Islet precursor cell (in vitro differentiated cells): ENCODE data around the gene DYRK2.
"Not testable (repeated sequence)": the region's sequence is repeated elsewhere in the genome, so short reads cannot be mapped to it uniquely, and the experiment has no call there.

Experiments
- DNase-seq: peaks from one replicate; pipeline ENCODE4 v3.0.0-alpha.2; 2018

Gene DYRK2

DNA sequence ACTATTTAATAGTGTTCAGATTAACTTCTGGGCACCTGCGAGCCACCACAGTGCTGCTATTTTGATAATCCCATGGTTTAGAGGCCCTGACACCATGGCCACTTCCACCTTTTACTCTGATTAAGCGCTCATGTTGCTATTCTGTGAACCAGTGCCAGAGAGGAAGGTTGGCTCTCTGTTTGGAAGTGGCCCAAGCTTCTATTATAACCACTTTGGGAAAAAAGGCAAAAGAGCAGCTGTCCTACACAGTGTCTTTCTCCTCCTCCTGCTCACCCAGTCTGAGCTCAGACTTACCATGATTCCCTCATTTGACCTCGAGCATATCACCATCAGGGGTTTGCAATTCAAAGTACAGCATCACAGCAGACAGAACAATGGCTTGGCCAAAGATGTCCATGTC, 23.3 kb downstream of the DYRK2 start:
- no peak for DNase-seq

DNA sequence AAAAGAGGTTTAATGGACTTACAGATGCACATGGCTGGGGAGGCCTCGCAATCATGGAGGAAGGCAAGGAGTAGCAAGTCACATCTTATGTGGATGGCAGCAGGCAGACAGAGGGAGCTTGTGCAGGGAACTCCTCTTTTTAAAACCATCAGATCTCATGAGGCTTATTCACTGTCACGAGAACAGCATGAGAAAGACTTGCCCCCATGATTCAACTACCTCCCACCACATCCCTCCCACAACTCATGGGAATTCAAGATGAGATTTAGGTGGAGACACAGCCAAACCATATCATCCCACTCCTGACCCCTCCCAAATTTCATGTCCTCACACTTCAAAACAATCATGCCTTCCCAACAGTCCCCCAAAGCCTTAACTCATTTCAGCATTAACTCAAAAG, 24.0 kb downstream of the DYRK2 start:
- DNase-seq, result not testable (repeated sequence)

DNA sequence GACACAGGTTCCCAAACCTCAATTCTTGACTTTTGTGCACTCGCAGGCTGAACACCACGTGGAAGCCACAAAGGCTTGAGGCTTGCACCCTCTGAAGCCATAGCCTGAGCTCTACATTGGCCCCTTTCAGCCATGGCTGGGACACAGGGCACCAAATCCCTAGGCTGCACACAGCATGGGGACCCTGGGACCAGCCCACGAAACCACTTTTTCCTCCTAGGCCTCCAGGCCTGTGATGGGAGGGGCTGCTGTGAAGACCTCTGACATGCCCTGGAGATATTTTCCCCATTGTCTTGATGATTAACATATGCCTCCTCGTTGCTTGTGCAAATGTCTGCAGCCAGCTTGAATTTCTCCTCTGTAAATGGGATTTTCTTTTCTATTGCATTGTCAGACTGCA, 25.0 kb downstream of the DYRK2 start:
- not testable (repeated sequence) for DNase-seq

DNA sequence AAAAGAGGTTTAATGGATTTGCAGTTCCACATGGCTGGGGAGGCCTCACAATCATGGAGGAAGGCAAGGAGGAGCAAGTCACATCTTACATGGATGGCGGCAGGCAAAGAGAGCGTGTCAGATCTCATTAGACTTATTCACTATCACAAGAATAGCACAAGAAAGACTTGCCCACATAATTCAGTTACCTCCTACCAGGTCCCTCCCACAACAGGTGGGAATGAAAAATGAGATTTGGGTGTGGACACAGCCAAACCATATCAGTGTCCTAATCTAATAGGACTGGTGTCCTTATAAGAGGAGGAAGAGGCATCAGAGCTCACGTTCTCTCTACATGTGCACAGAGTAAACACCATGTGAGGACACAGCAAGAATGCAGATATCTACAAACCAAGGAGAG, 25.9 kb downstream of the DYRK2 start:
- no peak for DNase-seq

DNA sequence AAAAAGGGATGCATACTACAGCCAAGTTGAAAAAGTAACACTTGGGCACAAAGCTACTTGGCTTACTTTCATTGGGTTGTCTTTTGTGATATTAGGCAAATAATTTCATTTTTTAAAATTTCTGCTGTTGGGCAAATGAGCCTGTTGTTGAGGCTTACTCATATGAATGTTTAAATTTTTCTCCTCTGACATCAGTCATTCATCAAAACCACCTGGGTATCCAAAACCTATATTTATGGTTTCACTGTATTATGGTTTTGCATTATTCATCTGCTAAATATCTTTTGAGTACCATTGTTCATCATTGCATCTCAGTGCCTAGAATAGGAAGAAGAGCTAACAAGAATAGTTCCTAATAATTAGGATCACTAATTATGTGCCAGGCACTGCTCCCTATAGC, 28.1 kb downstream of the DYRK2 start:
- no peak for DNase-seq

DNA sequence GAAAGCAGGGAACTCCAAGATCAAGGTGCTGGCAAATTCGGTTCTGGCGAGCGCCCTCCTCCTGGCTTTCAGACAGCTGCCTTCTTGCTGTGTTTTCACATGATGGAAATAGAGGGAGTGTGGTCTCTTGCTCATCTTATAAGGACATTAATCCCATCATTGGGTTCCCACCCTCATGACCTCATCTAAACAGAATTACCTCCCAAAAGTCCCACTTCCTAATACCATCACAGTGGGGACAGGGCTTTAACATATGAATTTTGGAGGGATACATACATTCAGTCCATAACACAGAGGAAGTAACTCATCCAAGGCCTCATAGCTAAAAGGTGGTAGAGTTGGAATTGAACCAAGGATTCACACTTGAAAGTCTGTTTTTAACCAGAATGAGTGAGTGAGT, 28.6 kb downstream of the DYRK2 start:
- DNase-seq, result no peak

DNA sequence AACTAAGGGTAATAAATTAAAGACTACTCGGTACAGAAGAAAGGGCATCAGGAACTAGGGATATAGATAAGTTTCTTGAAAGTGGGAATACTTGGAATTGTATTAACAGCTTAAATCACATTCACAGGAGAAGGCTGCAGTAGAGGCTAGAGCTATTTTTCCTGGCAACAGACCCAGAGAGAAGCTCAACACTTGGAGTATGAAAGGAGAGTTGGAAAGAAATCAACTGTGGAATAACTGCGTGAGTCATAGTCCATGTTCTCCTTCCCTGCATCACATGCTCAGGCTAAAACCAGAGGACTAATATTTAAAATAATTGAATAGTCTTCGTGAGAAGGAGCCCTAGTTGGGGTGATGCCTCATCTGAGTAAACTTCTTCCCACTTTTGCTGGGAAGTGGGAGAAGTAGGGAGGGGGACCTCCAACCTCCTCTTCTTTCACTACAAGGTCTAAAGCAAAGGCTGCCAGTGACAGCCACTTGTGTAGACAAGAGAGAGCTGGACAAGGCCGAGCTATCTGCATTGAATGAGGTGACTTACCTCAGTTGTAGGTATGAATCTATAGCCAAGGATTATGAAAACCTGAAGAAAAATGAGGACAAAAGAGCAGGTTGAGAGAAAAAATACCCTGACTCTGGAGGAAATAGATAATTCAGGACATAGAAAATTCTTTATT, 32.7 kb downstream of the DYRK2 start:
- no peak for DNase-seq

DNA sequence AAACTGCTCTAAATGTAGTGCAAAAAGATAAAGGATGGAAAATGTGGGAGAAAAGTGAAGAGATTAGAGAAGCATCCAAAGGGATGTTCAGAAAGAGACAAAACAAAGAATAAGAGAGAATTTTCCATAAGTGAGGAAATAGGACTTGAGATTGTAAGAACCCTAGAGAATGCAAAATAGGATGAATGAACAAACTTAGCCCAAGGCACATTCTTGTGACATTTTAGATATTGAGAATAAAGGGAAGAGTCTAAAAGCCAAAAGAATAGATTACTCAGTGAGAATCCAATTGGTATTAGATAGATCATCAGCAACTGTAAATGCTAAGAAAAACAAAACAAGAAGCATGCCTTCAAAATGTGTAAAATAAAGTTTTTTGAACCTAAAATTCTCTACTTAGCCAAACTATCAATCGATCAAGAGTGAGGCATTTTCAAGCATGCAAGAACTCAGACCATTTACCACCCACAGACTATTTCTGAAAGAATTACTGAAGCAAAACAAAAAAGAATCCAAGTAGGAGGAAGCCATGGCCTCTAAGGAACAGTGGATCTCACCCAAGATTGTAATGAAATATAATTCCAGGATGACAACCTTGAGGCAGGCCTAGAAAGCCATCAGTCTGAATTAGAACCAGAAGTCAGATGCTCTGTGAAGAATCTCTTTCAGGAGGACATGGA, 33.5 kb downstream of the DYRK2 start:
- DNase-seq, result no peak

DNA sequence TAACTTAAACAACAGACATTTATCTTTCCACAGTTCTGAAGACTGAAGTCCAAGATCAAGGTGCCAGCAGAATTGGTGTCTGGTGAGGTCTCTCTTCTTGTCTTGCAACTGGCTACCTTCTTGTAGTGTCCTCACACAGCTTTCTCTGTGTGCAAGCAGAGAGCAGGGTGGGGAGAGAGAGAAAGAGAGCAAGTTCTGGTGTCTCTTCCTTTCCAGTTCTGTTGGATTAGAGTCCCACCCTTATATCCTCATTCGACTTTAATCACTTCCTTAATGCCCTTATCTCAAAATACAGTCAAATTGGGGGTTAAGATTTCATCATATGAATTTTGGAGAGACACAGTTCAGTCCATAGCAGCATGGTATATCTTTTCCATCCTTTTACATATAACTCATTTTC, 40.8 kb downstream of the DYRK2 start:
- DNase-seq, result no peak

DNA sequence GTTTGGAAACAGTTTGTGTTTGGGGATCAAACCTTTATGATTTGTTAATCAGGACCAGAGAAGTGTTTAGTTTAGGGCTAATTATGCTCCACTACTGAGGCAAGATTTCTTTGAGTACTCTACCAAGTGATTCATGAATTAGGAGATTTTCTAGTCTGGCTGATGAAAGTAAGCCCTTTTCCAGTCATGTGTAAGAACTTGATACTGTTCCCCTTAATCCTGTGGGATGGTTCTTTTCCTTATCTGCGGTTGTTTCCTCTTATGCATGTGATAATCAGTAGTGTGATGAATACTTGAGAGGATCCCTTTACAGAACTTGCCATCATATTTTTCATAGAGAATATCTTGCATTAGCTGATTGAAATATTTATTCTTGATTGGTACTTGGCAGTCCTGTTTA, 42.1 kb downstream of the DYRK2 start:
- no peak for DNase-seq

DNA sequence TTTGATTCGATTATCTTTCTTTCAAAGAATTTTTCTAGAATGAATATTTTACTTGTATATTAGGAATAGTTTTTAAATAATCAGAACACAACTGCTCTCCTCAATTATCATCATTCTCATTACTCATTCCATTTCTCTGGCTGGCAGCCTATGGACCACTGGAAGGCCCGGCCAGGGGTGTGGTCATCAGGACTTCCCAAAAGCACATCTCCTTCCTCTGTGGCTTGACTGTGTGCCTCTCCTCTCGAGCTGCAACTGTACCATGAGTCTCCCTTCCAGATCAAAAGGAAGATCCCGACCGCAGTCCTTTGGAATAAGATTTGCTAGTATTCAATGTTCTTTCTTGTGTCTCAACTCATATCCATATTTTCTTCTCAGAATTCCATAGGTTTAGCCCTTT, 42.7 kb downstream of the DYRK2 start:
- no peak for DNase-seq

DNA sequence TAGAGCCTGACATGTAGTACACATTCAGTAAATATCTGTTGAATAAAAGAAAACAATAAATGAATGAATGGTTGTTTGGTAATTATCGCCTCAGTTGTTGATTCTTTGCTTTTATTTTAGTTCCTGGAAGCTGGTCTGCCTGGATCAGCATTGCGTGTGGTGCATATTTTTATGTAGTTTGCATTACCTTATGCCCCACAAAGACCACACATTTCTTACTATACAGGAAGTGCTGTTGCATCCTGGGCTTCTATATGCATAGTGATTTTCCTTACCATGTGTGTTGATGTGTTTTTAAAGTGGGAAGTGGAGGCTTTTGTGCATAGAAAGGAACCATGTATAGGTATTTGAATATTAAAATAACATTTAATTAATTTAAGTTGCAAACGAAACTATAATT, 43.6 kb downstream of the DYRK2 start:
- DNase-seq, result no peak

DNA sequence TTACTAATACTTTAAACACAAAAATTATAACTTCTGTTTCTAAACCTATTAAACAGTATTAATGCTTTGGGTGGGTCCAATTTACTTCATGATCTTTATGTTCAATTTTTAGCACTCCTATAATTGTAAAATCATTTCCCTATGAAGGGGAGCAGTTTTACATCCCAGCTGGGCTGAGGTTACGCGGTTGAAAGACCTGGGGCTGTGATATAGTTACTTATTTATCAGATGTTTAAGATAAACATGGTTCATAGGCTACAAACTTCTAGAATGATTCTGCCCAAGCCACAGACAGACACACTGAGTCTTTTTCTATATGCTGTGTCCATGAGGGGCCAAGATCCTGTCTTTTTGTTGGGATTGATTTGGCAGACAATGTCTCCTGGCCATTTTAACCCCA, 44.4 kb downstream of the DYRK2 start:
- DNase-seq, result no peak

DNA sequence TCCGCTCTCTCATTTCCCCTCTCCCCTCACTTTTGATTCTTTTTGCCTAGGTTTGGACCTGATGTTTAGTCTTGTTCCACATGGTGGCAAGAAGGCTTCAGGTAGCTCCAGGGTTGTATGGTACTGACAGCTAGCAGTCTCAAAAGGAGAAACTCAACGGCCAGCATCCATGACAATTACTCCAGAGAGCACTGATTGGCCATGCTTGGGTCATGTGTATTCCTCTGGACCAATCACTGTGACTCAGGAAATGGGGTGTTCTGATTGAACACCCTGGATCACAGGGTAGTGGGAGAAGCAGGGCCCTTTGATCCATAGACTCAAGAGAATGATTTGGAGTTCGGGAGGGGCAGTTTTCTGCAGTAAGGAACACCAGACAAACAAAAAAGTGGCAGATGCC, 45.3 kb downstream of the DYRK2 start:
- DNase-seq, result no peak

DNA sequence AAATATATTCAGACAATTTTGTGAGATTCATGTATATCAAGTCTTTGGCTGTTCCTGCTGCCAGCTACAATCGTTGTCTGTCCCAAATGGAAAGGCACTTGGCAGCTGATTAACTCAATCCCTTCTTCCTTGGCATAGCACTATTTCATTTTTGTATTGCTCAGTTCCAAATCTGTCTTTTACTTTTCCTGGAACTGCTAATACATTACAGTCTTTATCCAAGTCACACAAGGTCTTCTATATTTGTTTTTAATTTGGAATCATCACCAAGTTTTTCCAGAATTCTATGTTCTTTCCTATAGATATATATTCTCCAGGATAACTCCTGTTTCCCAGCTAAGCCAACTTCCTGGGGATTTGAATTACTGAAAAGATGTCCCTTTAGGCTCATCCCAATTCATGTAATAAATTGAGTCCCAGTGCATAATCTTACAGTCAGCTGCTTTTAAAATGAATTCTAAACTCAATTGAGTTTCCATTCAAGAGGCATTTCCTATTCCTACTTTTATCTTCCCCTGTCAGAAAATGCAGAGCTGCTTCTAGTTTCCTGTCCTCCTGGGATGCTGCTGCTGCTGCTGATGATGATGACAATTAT, 45.9 kb downstream of the DYRK2 start:
- DNase-seq, result no peak

DNA sequence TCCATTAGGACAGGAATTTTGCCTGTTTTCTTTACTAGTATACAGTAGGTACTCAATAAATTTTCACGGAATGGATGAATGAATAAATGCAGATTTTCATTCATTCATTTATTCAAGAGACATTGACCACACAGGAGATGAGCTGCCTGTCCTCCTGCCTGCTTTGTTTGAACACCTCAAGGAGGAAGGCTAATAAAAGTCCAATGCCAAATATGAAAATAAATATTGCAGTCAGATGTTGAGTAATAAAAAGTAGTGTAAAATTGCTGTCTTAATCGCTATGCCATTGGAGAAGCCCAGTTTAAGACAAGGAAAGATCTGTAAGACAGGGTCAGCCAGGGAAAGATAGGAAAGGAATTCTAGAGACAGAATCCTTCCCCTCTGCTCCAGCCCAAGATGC, 47.4 kb downstream of the DYRK2 start:
- DNase-seq, result no peak

DNA sequence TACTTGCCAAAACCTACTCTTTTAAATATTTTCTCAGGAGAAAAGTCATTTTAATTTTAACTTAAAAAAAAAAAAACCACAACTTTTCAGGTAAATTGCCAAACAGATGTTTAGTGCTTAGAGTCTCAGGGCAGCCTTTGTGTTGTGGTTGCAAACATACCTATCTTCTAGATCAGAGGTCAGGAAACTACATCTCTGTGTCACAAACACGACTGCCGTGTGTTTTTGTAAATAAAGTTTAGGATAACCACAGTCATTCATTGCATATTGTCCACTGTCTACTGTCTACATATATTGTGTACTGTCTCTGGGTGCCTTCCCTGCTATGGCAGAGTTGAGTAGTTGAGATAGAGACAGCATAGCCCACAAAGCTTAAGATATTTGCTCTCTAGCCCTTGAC, 48.9 kb downstream of the DYRK2 start:
- no peak for DNase-seq

DNA sequence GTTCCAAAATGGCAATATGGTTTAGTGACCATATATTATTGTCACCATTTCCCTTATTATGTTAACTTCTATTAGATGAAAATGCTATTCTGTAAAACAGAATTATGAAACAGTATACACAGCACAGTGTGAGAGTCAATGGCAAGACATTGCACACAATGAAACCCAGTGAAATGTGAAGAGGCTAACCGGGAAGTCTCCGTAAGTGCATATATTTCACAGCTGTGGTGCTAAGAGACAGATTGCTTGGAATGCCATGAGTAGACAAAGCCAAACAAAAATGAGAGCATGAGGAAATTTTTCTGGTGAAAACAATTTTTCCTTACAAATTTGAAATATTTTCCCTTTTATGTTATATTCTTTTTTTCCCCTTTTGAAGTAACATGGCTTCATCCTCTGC, 49.4 kb downstream of the DYRK2 start:
- DNase-seq, result no peak

DNA sequence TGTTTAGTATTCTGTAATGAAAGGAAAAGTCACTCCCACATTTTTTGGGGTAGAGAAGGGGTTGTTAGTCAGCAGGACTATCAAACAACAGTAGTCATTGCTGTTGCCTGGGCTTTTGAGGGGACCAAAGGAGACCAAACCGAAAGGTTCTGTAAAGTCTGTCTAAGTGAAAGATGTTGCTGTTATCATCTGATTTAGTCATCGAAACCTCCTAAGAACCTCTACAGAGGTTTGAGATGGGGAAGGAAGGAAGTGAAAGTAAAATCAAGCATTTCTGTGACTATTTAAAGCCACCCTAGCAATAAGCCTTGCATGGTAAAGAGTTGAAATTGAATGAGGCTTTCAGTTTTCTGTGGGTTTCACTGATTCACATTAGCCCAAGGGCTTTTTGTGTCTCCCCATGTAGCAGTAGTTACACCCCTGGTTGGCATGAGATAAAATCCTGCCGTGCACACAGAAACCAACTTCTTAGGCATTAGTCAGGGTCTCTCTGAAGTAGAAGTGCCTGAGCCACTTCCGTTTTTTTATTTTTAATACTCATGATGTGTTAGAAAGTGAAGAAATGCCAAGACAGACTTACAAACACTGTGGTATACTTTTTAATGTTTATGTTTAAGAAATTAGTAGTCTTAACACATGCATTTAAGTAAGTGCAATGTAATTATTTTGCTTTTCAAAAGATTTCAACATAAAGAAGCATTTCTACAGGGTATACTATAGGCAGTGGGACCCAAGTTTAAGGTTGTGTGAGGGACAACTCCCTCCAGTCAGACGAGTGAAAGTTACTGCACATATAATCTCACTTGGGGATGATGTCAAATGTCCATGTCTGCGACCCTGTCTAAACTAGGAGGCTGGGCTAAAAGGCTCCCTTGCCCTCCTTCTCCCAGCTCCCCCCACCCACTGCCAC, 50.4 kb downstream of the DYRK2 start:
- DNase-seq, result no peak

DNA sequence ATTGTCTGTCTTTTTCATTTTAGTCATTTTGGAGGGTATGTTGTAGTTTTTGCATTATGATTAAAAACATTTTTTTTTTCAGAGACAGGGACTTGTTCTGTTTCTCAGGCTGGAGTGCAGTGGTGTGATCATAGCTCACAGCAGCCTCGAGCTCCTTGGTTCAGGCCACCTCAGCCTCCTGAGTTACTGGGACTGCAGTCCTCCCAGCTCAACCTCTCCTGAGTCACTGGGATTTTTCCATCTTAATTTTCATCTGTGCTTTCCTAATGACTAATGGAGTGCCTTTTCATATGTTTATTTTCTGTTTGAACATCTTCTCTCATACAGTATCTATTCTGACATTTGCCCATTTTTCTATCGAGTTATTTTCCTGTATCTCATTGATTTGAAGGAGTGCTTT, 52.6 kb downstream of the DYRK2 start:
- no peak for DNase-seq

DNA sequence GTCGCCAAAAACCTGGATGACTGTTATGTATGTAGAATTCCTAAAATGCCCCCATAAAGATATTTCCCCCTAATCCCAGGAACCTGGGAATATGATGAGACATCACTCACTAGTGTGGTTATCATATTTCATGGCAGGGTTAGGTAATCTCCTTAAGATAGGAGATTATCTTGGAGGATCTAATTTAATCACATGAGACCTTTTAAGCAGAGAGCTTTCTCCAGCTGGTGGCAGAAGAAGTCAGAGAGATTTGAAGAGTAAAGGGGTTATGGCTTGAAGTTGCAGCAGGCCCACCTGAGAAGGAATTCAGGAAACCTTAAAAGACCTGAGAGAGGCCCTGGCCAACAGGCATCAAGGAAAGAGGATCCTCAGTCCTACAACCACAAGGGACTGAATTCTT, 53.6 kb downstream of the DYRK2 start:
- DNase-seq, result no peak

DNA sequence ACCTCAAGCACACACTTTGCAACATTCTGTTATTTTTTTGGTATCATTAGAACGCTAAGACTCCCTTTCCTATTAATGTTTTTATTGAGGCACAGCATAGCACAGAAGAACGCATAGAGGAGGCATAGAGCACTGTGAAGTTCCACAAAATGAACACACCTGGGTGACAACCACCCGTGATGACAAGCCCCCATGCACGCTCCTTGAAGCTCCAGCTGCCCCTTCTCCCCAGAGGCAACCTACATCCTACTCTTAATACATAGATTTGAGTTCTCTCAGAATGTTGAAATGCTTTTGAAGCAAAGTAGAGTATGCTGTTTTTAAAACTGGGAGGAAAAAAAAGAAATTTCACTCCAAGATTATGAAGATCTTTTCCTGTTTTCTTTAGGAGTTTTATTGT, 55.5 kb downstream of the DYRK2 start:
- no peak for DNase-seq
